CD4-positive, alpha-beta T cell treated with Interferon alpha-2 for 1 hour (primary cell): ENCODE measurements around the gene PHACTR2.

Experiments
- DNase-seq, 2 donors: peaks; one replicate each; pipeline ENCODE4 v3.0.0-alpha.2; 2020 to 2022

The PHACTR2 gene

DNA sequence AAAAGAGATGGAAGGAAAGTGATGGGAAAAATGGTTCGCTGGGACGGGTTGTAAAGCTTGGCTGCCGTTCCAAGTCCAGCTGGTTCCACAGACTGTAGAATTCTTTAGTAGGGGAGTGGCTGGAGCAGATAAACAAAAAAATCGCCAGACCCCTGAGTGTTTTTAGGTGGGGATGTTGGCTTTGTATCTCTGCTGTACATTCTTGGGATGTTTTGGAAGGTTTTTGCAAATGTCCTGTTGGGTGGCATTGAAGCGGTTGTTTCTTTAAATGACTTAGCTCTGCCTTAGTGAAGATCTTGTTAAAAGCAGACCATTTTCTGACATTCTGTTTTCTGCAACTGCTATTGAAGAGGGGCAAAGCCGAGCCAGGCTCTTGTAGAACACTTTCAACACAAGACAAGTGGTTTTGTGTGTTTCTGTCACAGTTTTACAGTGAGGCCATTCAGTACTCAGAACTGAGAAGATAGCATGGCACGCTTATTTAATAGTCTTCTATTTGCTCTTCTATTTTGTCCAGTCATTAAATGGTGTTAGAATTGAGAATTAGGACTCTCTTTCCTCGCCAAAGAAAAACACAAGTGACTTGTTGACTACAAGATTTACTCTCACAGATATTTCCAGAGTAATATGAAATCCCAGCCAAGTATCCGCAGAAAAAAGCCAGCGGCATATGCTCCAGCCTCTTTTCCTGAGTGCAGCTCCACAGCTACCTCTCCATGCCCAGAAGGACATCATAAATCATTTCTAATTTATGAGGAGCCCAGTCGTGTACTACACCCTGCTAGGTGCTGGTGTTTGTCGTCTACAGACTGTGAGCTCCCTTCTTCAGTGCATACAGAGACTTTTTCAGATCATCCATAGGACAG, 65.8 kb downstream of the PHACTR2 start:
- DNase-seq = no peak

DNA sequence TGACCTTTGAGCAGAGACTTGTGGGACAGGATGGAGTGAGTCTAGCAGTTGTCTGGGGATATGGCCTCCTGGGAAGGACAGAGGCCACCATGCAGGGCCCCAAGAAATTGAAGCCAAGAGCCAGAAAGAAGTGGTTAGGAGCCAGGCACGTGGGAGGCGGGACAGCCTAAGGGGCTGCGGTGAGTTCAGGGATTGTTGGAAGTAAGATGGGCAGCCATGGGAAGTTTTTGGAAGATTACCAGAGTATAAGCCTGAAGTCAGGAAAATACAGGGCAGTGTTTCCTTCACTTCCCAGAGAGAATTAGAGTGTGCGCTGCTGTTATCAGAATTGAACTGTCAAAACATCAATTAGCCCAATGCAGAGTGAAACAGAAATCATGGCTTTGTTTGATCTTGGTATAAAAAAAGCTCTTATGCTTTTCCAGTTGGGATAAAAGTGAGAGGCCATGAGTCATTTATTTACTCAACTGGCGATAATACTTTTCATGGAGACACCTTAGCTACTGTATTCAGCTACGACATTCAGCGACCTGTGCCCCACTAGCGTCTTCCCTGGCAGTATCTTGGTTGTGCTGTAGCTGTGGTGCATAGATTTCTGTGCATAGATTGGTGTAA, 66.9 kb downstream of the PHACTR2 start:
- no peak for DNase-seq

DNA sequence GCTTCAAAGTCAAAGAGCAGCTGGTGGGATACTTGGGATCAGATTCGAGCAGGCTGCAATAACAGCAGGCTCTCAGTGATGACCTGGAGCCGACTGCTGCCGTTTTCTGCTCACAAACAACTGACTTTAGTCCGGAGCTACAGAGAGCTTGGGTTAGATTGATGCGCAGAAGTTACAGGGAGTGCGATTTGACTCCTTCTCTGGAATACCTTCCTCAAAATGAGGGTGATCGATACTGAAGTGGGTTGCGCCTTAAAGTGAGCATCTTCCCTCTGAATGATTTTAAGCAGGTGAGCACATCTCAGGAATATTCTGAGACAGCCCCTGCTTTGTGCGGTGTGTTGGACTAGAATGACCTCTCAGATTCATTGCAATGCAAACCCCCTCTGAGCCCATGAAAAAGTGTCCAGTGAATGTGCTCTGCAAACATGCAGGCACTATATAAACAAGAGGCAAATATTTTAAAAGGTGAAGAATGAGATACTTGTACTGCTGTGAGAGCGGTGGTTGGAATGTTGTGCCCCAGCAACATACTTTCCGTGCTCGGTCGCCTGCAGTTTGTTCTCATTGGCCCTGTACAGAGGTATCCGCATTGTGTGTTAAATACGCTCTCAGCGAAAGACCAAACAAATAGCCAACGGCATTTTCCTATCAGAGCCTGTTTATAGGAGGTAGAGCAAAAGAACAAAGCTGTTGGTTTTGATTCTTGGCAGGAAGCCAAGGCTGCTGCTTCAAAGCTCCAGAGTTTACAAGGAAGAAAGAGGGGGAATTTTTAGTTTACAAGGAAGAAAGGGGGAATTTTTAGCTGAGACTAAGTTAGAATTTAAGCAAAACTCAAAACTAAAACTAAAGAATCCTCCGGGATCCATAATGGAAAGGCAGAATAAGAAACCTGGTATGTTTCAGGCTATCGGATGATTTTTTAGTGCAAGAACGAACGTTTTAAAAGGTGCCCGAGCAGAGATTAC, 67.7 kb downstream of the PHACTR2 start:
- no peak for DNase-seq

DNA sequence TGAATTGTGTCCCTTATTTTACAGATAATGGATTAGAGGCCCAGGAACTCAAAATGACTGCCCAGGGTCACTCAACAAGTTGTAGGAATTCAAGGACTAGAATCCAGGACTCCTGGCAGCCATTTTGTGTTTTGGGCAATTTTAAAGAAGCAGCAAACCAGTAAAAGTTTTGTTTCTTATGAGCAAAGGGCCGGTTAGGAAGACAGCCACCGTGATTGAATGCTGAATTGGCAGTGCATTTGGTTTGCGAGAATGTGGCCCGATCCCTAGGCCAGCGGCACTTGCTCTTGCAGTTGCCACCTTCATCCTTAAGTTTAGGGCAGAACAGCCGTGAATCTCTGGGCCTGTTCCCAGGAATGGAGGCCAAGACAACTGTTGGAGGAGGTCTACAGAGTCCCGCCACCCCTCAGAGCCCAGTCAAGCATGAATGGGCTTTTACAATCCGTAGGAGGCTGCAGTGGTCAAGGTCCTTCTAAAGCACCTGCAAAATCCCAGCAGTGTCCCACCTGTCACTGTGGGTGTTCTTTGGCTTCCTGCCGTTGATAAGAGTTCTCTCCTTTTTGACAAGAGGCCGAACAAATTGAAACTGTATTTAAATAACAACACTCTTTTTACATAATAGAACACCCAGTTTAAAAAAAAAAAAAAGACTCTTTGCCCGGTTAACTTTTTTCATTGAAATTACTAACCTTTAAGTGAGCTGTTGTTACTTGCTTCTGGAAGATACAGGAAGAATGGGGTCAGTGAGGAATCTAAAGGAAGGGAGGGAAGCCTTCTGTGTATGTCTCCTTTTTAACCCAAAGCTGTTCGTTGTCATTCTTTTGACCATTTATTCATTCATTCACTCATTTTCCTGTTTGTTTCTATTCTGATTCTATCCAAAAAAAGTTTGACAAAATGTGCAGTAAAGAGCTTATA, 68.7 kb downstream of the PHACTR2 start:
- DNase-seq = no peak

DNA sequence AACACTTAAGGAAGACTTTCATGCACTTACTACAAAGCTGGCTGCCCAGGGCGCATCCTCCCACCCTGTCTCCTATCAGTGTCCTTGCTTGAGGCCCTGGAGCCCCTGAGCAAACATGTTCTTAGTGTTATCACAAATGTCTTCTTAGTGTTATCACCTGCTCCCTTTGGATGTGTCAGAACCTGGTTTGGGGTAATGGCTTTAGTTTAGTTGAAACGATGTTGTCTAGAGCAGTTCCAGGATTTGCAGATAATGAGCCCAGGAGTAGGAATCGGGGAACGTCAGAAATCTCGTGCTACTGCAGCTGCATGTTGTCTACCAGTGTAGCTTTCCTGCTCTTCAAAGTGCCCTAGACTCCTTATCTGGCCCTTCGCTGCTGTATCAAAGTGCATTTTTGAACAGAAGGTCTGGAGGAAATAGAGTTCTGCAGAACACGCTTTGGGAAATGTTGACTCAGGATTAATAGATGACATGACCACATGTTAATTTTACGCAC, 69.6 kb downstream of the PHACTR2 start:
- no peak for DNase-seq

DNA sequence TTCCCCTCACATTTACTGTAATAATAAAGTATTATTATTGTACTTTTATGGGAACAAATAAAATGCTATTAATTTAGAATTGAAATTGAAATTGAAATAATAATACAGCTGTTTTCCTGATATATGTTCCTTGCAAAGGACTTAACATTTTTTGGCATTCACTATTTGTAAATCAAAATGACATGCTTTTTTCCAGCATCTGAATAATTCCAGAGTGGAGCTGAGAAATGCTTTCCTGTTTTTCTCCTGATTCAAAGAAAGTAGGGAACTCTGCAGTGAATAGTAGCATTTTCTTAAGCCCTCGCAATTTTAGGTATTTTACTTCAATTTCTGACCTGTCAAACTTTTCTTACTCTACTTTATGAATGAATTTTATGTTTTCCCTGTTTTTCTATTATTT, 72.1 kb downstream of the PHACTR2 start:
- no peak for DNase-seq

DNA sequence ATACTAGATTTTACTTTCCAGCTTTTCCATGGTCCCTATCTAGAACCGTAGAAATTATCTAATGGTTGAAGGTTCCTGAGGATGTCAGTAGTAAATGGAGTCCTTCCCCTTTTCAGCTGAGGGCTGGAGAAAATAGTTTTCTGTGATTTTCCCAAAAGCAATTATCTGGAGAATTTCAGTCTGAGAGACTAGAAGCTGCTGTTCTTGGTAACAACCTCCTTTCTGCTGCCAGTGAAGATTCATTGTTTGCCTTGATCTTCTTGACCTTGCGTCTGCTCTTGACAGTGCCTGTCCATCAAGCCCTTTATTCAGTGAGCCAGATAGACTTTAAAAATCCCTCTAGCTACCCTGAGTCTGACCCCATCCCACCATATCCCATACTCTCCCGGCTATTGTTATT, 73.1 kb downstream of the PHACTR2 start:
- DNase-seq = no peak

DNA sequence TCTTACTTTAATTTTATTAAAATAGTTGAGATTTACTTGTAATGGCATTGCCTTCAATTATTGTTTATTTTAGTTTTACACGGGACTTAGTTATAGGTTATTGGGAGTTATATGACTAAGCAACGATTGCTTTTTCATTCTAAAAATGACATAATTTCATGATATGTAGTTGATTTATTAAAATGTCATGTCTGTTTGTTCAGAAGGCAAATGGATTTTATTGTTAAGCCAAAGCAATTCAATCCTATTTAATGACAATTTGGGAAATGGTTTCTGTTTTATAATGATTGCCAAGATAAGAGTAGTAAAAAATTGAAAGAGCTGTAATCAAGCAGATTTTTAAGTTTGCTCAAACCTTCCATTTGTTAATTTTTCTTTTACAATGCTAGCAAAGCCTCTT, 74.7 kb downstream of the PHACTR2 start:
- DNase-seq = no peak

DNA sequence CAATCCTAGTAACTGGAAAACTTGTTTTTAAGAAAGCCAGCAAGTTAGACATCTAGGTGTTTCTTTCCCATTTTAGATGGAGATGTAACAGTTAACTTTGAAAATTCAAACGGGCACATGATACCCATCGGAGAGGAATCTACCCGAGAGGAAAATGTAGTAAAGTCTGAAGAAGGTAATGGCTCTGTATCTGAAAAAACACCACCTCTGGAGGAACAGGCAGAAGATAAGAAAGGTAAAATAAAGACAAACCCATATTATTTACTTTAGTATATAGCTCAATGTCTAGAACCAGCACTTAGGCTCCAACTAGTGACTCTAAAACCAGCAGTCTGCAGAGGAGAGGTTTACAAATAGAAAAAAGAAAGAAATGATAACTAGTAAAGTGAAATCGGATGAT, 75.9 kb downstream of the PHACTR2 start:
- no peak for DNase-seq

DNA sequence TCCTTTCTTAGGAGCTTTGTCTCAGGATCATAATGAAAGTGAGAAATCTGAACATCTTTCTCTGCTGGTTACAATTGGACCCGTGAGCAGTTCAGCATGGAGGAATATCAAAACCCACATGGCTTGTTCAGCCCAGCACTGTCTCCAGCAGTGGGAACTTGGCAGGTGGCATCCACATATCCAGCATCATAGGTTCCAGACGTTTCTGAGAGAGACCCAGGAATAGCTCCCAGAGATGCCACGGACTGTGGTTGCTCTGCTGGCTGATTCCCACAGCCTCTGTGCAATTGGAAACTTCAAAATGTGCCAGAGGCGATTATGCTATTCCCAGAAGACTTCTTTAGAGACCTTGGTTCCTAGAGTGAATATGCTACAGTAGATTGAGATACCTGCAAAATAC, 76.4 kb downstream of the PHACTR2 start:
- no peak for DNase-seq

DNA sequence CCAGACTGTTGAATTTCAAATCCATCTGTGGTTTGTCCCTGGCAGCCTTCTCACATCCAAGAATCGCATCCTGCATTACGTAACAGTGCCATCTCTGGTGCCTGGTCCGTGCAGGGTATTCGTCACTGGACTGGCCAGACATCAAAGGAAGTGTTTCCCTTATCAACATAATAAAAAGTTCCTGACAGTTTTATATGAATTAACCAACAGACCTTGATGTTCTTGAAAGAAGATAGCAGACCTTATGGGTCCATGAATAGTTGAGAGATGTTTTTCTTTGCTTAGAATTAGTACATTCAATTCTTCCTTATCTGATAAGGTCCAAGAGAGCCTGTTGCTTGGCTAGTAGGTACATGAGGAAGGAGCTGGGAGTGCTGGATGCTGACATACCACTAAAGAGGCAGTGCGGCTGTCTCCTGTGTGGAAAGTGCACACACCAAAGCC, 77.6 kb downstream of the PHACTR2 start:
- no peak for DNase-seq

DNA sequence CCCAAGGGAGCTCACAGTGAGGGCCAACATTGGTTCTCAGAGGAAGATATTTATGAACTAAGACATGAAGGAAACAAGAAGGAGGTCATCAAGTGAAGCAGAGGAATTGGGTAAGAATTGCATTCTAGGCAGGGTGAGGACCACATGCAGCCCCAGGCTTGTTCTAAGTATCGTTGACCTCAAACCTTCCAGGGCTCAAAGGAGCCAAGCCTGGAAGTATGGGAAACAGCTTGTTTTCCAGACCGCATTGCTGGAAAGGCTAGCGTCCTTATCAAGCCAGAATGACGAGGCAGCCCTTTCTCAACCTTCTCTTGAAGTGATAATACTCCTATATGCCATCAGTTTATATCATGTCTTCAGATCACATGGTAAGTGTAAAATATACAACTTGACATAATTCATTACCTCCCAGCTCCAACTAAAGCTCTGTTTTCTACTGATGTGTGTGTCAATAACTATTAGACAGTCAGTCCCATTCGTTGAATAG, 79.6 kb downstream of the PHACTR2 start:
- DNase-seq = no peak

DNA sequence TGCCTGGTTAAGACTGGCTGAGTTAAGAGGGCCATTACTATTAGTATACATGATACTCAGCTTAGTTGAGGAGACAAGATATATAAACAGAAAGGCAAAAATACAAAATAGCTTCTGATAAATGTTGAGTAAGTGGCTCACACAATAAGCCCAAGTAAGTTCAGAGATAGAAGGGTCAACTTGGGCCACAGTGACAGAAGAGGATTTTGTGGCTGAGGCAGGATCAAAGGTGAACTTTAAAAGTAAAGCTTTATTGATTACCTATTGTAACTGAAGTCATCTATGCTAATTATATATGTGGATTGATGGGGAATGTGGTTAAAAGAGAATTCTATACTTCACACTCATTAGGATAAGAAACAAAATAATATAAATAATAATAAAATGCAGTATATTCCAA, 80.8 kb downstream of the PHACTR2 start:
- no peak for DNase-seq

DNA sequence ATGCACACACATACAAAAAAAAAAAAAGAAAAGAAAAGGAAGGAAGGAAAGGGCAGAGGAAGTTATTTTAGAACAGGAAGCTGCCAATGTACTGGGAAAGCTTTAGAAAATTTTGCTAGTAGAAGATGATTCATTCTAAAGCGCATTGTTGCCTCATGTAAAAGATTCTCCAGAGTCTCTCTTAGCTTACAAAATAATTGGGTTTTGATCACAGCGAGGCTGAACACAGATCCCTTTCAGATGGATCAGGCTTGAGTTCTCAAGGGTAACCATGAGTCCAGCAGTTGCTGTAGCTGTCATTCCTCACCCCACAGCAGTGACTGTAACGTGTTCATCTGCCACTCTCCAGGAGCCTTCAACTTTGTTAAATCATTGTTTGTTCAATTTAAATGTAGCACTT, 81.9 kb downstream of the PHACTR2 start:
- DNase-seq = no peak

DNA sequence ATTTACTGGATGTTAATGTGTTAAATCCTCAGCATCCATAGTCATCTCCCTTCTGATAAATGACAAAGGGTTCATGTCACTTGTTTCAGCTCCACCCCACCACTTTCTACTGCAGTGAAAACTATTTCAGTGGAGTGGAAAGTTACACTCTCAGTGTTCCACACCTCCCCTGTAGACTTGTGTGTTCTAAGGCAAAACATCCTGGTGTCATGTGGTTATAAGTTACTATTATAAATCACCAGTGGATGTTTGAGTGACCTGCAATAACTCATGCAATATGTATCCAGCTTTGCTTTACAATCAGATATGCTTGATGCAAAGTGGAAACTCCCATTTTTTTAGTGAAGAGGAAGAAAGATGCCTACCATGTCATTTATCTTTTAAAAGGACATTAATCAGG, 83.3 kb downstream of the PHACTR2 start:
- DNase-seq = no peak

DNA sequence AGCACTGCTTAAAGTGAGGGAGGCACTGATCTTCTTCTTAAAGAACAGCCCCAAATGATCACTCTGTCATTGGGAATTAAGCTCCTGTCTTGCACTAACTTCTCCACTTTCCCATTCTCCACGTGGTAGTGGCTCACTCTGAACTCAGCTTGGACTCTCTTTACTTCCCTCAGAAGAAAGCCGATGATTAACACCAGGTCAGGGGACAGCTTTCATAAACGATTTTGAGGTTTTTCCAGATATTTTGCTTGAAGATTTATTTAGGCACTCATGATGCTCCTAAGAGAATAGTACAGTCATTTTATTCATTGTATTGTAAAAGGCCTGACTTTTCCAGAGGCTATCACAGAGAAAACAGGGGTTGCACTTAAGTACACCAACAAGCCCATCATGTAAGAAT, 84.4 kb downstream of the PHACTR2 start:
- no peak for DNase-seq

DNA sequence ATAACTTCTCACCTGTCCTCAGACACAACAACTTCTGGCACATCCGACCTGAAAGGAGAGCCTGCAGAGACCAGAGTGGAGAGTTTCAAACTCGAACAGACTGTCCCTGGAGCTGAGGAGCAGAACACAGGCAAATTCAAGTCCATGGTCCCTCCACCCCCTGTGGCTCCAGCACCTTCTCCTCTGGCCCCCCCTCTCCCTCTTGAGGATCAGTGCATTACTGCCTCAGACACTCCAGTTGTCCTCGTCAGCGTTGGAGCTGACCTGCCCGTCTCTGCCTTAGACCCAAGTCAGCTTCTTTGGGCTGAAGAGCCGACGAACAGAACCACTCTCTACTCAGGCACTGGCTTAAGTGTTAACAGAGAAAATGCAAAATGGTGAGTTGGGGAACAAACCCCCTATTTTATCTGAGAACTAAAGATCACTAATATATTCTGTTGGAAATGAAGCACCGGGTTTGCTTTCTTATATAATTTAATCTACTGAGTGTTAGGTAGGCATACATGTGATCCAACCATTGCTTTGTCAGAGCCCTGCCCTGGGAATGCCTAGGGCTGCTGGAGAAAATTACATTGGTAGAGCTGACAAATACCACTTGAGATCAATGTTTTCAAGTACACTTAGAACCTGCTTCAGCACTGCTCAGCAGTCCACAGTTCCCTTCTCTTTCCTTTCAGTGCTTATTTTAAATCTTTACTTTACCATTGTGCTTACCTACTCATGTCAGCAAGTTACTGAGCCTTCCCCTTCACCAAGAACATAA, 87.8 kb downstream of the PHACTR2 start:
- no peak for DNase-seq

DNA sequence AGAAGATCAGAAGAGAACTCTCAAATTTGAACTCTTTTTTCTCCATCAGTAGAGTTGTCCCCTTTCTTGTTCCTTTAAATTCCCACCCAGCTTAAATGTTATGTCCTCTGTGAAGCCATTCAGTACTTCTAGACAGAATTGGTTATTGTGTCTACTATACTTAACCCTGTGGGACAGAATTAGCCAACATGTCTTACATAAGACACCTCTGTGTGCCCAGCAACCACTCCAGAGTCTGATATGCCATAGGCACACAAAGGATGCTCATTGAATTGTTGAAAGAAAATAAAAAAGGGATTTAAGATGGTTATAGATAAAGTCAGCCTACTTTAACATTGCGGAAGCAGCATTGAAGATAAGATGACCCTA, 88.4 kb downstream of the PHACTR2 start:
- no peak for DNase-seq

DNA sequence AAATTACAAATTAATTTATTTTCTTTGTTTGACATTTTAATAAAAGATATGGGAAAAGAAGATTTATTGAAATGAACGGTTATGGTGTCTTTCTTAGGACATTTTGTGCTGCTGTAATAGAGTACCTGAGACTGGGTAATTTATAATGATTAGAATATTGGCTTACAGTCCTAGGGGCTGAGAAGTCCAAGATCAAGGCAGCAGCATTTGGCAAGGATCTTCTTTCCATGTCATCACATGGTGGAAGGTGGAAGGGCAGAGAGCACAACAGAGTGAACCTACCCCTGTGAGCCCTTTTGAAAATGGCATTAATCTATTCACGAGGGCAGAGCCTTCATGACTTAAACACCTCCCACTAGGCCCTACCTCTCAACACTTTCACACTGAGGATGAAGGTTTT, 89.7 kb downstream of the PHACTR2 start:
- no peak for DNase-seq

DNA sequence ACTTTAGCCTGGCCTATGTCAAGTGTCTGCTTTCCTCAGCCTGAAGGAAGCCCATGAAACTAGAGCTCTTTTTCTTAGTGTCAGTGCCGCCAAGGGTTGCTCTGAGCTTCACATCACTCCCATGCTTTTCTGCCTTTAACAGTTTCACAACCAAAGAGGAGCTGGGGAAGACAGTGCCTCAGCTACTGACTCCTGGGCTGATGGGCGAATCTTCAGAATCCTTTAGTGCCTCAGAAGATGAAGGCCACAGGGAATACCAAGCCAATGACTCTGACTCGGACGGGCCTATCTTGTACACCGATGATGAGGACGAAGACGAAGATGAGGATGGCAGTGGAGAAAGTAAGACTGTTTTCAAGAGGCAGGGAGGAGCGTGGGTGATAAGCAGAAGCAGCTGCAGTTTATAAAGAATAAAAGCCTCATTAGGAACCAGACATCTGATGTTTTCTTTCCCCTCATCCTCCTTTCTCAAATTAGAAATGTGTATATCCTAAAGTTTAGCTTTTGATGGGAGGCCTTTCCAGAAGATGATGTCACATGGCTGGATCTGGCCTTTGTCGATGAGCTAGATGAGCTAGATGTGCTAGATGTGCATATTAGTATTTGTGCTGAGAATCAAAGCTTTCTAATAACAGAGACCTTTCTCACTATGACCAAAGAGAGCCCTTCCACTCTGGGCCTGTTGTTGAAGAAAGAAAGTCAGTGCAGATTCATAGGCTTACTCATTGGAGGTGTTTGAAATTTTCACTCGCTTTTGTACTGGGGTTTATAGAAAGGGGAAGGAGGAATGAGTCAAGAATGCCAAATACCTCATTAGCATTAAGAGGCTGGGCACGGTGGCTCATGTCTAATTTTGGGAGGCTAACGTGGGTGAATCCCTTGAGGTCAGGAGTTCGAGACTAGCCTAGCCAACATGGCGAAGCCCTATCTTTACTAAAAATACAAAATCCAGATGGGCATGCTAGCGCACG, 94.6 kb downstream of the PHACTR2 start:
- no peak for DNase-seq
